Adrenal gland (tissue), 12 donors: ENCODE data around the gene SPATA2L. TPM values are rescaled to one million over a fixed set of nuclear protein-coding genes. Genes with fewer than 3 reads are reported as not detected.

Source experiments
- DNase-seq, 7 donors: peaks; one replicate each; pipeline ENCODE4 v3.0.0-alpha.2; 2019 to 2020
- H3K27ac ChIP-seq, 5 donors: fragments of 200-600 bp; sonication (generic) in 4 of 5; 1 replicate in 3 of 5; 2 replicates in 2 of 5; pipeline versions ENCODE4 v1.5.1 to v1.8.0; 2016 to 2020; ENCODE audit warnings: mild to moderate bottlenecking in 1 of 5
- H3K27me3 ChIP-seq: fragments of 200-600 bp; 2 replicates; pipeline ENCODE4 v1.8.0; 2021
- H3K36me3 ChIP-seq, 2 donors: fragments of 200-600 bp; replicated peaks in 1 of 2; 1 replicate in 1 of 2; 2 replicates in 1 of 2; pipeline versions ENCODE4 v1.5.1 to v1.8.0; 2018 to 2022
- H3K4me1 ChIP-seq, 2 donors: fragments of 200-600 bp; replicated peaks in 1 of 2; 1 replicate in 1 of 2; 2 replicates in 1 of 2; pipeline versions ENCODE4 v1.5.1 to v1.8.0; 2018 to 2021
- H3K4me3 ChIP-seq, 4 donors: fragments of 200-600 bp; sonication (generic) in 3 of 4; one replicate each; pipeline ENCODE4 v1.5.1; 2016 to 2018
- H3K9me3 ChIP-seq, 3 donors: fragments of 200-600 bp; sonication (generic) in 1 of 3; replicated peaks in 1 of 3; 1 replicate in 2 of 3; 2 replicates in 1 of 3; pipeline versions ENCODE4 v1.5.1 to v1.8.0; 2016 to 2021
- CTCF ChIP-seq, 6 experiments: fragments of 450-650 bp in 4 of 6; fragments of 200-600 bp in 2 of 6; sonication (generic) in 1 of 6; IDR thresholded peaks; 1 replicate in 5 of 6; 2 replicates in 1 of 6; pipeline versions ENCODE4 v1.5.1 to v1.8.0; 2016 to 2021; ENCODE audit warnings: antibody characterized with exemption in 6 of 6, mild to moderate bottlenecking in 2 of 6, moderate library complexity in 1 of 6
- POLR2A ChIP-seq, 2 donors: fragments of 450-650 bp; IDR thresholded peaks; one replicate each; pipeline ENCODE4 v1.6.1; 2017; ENCODE audit warnings: antibody characterized with exemption in 2 of 2, mild to moderate bottlenecking in 2 of 2, moderate library complexity in 1 of 2
- WGBS, 4 donors: extraction: QIAGEN DNeasy Blood & Tissue Kit in 2 of 4; methylation state at CpG; one replicate each; pipeline versions ENCODE4 v1.1.5 to v1.1.7; 2013 to 2017; 5-methylcytosine and 5-hydroxymethylcytosine counted together
- intact Hi-C, 2 donors: fragments of 100-400 bp; cut with DNase I; formaldehyde crosslinking; loops; one replicate each; pipeline versions ENCODE4 v1.14.1 to v1.15.0; 2022 to 2023
- polyA plus RNA-seq, 3 donors: library from polyadenylated mRNA; stranded (reverse); fragments of 200-250 nt in 2 of 3; fragments of 350-450 nt in 1 of 3; fragmentation: Illumina TruSeq in 1 of 3; extraction: RNeasy Lipid Tissue Mini Kit (QIAGEN cat#74804) in 1 of 3; gene quantifications; one replicate each; pipeline ENCODE4 v1.2.3, GENCODE V29; 2013 to 2014
- total RNA-seq, 9 donors: library from RNA; depleted of rRNA in 4 of 9; stranded (reverse); fragments of >200 nt in 4 of 9; fragments of 120-200 nt in 1 of 9; fragmentation: NEBNext Ultra II Directional in 1 of 9; extraction: Animal tissue kit (Norgen Biotek cat#: 25700) in 1 of 9; gene quantifications; one replicate each; pipeline versions ENCODE4 v1.1.0 to v1.2.4, GENCODE V29; 2013 to 2023
- donor health status: healthy with polysubstance abuse.
- donor health status: Bipolar disorder and iron deficiency.
- donor health status: DM: yes; HTN: yes; CAD: no.
- donor health status: DM: no; HTN: no; CAD: no.
- donor health status: DM: no; HTN: no; CAD: no.
- donor health status: DM: yes; HTN: yes; CAD: no.

The SPATA2L gene
- total and polyA plus RNA-seq, 12 donors = 0.20 to 29.4 (median 11.2) TPM

GRCh38 chr16:89706518-89707260 lies 5.2 kb upstream of the SPATA2L start:
- Histone ChIP-seq H3K36me3 (no peaks in the 10 kb centered on the region), H3K9me3 (no peaks in the 10 kb centered on the region), H3K4me3 (no peak overlapping the region), H3K4me1 (peaks cover under 1 to 3% of the 10 kb centered on the region in 2 donors), H3K27me3 (no peaks in the 10 kb centered on the region), H3K27ac (no peak overlapping the region)
- no peak for TF ChIP-seq CTCF (IDR thresholded peaks at IDR 0.05)
- TF ChIP-seq POLR2A (IDR thresholded peaks at IDR 0.05) = no peak
- intact Hi-C loops = loop anchor here (5.0 to 10.0 kb wide), 3 partner anchors 86 to 158 kb away; no protein-coding TSS in a partner anchor
- no peak for DNase-seq
- WGBS, 4 donors = 78 to 82% (median 79%) methylated on average over 7 to 14 of the region's 14 CpGs

DNA sequence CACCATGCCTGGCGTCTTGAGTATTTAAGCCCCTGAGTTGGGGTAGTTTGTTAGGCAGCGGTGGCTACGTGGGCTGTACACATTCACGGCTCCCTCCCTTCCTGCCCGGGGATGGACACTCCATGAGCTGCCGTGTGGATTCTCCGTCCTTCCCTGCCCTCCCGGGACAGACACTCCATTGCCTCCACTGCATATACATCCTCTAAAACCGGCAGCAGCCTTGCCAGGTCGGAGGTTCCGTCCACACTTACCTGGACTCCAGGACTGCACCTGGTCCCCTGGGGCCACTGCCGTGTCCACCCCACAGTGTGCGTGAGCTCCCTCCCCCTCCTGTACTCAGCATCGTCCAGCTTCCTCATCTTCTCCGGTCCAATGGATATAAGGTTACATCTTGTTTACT lies 3.5 kb upstream of the SPATA2L start:
- TF ChIP-seq CTCF (IDR thresholded peaks at IDR 0.05) (no peak), POLR2A (IDR thresholded peaks at IDR 0.05) (no peak)
- Histone ChIP-seq H3K36me3 (no peaks in the 10 kb centered on the region), H3K27me3 (no peaks in the 10 kb centered on the region), H3K9me3 (no peaks in the 10 kb centered on the region), H3K27ac (no peak overlapping the region), H3K4me3 (no peak overlapping the region), H3K4me1 (peaks cover 7 to 12% of the 10 kb centered on the region in 2 donors)
- no peak for DNase-seq
- intact Hi-C loops = loop anchor here (2.0 to 10.0 kb wide), 4 partner anchors 87 to 160 kb away; no protein-coding TSS in a partner anchor
- WGBS, 4 donors = 65 to 75% (median 74%) methylated on average over 10 to 15 of the region's 15 CpGs

DNA sequence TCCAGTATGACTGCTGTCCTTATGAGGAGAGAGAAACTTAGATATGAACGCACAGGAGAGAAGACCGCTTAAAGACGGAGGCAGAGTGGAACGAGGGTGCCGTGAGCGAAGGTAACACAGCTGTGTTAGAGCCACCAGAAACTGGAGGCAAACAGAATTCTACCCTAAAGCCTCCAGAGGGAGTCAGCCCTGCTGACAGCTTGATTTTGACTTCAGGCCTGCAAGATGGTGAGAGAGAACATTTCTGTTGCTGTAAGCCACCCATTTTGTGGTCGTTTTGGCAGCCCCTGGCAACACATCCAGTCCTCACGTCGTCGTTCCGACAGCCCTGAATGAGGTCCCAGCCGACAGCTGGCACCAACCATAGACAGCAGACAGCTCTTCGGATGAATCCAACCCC lies 2.8 kb upstream of the SPATA2L start:
- DNase-seq = no peak
- no peak overlapping the region for H3K4me3 ChIP-seq
- H3K36me3 ChIP-seq = no peaks in the 10 kb centered on the region
- no peaks in the 10 kb centered on the region for H3K27me3 ChIP-seq
- 72 to 80% (median 75%) methylated on average over 11 to 13 of the region's 13 CpGs for WGBS, 4 donors
- no peak overlapping the region for H3K27ac ChIP-seq
- no peaks in the 10 kb centered on the region for H3K9me3 ChIP-seq
- peaks cover 10 to 17% of the 10 kb centered on the region in 2 donors for H3K4me1 ChIP-seq
- TF ChIP-seq CTCF (IDR thresholded peaks at IDR 0.05) = no peak
- no peak for TF ChIP-seq POLR2A (IDR thresholded peaks at IDR 0.05)
- intact Hi-C loops = loop anchor here (2.0 to 10.0 kb wide), 2 partner anchors 155 to 161 kb away; no protein-coding TSS in a partner anchor

DNA sequence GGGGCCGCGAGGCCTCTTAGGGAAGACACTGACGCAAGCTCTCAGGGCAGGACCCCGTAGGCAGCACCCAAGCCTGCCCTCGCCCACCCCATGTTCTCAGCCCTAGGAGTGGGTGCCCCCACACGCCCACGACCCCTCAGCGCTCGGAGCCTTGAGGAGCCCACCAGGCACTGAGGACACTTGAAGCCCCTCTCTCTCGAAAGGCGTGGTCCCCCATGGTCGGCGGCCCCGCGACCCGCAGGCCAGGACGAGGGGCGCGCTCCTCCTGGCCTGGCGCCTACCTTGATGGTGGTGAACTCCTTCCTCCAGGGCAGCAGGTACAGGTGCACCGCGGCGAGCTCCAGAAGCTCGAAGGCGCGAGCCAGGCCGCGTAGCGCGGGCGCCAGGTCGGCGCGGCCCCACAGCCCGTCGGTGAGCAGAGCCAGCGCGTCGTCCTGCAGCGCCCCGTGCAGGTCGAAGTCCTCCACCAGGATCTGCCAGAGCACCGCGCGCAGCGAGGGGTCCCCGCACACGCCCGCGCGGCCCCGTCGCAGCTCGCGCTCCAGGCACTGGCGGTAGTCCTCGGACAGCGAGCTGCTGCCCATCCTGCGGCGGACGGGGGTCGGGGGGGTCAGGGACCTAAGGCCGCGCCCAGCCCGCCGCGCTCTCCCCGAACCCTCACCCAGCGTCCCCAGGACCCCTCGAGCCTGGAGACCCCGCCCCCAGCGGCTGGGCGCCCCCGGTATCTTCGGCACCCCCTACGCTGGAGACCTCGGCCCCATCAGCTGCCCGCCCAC lies 668 bp downstream of the SPATA2L start:
- Histone ChIP-seq H3K27me3 (no peaks in the 10 kb centered on the region), H3K27ac (peak overlapping the region; percentile 33 to 88 (median 74)), H3K4me3 (peak overlapping the region in 3 of 4 donors; percentile 33 to 73 (median 50)), H3K9me3 (no peaks in the 10 kb centered on the region), H3K36me3 (peaks cover 0 to 14% of the 10 kb centered on the region in 2 donors), H3K4me1 (peaks cover 10 to 17% of the 10 kb centered on the region in 2 donors)
- intact Hi-C loops = loop anchor here in 1 of 2 donors (10.0 kb wide), 1 partner anchor 164 kb away; no protein-coding TSS in a partner anchor
- peak in 3 of 7 donors; percentile 57 to 65 (median 58) for DNase-seq
- TF ChIP-seq CTCF (IDR thresholded peaks at IDR 0.05) (peak in 1 of 6 experiments; percentile 25), POLR2A (IDR thresholded peaks at IDR 0.05) (no peak)
- 2 to 6% (median 3%) methylated on average over 3 to 76 of the region's 78 CpGs for WGBS, 4 donors
